ENCODE results near the gene PDCD2L. TPM values are rescaled to one million over a fixed set of nuclear protein-coding genes. Genes with fewer than 3 reads are reported as not detected.

Gene PDCD2L
- total and polyA plus RNA-seq, 9 of the 15 experiments (the other 6 are each of a cell fraction or from before 2014, with no cell fraction given): 12.1 to 68.5 (median 56.3) TPM

- H3K4me1 ChIP-seq (replicated peaks in 1 of 2; ENCODE audit: control insufficient read depth in 2 of 2, insufficient read depth in 2 of 2, low read length in 2 of 2): no peaks in the 10 kb centered on the region; a peak in 1 of 5 replicates
- in situ Hi-C loops (cut with MboI): no loop called here
- H3K27me3 ChIP-seq (ENCODE audit: control insufficient read depth in 2 of 2, insufficient read depth in 2 of 2, low read length in 2 of 2): no peaks in the 10 kb centered on the region
- no peak overlapping the region for H2AFZ ChIP-seq (ENCODE audit: low read depth, low read length)
- FAIRE-seq: no peak
- no peak overlapping the region for H3K27ac ChIP-seq (ENCODE audit: extremely low read depth, low read depth, low read length)
- ChIA-PET CTCF (ENCODE audit: low intra/inter-chr PET ratio) (no interaction called here), POLR2A (interaction anchor here (0.6 to 0.8 kb wide), 3 partner anchors 12 to 247 kb away, joined by 3 read pairs; no protein-coding TSS in a partner anchor)
- no peaks in the 10 kb centered on the region for H4K20me1 ChIP-seq (replicated peaks; ENCODE audit: control insufficient read depth, insufficient read depth, low read length)
- no peak for TF ChIP-seq RCOR1 (IDR thresholded peaks at IDR 0.05; ENCODE audit: borderline replicate concordance in 1 of 2, low read depth in 2 of 2, low read length in 2 of 2)
- TF ChIP-seq C11orf30 (IDR thresholded peaks at IDR 0.05; ENCODE audit: low read depth): no peak
- peak; percentile 42; the same call in 1 of the 2 replicates for TF ChIP-seq POLR2G (IDR thresholded peaks at IDR 0.05; ENCODE audit: low read depth, low read length)
- TF ChIP-seq RBFOX2 (IDR thresholded peaks at IDR 0.05; ENCODE audit: low read depth, low read length): peak; percentile 50
- no peaks in the 10 kb centered on the region; the same call in 1 of the 2 replicates for H3K9me3 ChIP-seq (replicated peaks; ENCODE audit: control insufficient read depth, insufficient read depth, low read depth, low read length)
- ATAC-seq: no peak
- intact Hi-C loops (cut with micrococcal nuclease): no loop called here
- DNase-seq (ENCODE audit: extremely low read depth in 1 of 4, low spot score in 3 of 4): no peak
- H3K9ac ChIP-seq (ENCODE audit: insufficient read depth in 1 of 2, low read depth in 2 of 2, low read length in 2 of 2): no peak overlapping the region; a peak in 1 of 4 replicates
- H3K4me3 ChIP-seq: no peak overlapping the region
- H3K36me3 ChIP-seq (ENCODE audit: control insufficient read depth, insufficient read depth, low read length): peaks cover 92% of the 10 kb centered on the region
- H3K4me2 ChIP-seq (ENCODE audit: insufficient read depth, low read length): no peak overlapping the region
- peaks cover 8% of the 10 kb centered on the region; the same call in 2 of the 3 replicates for H3K79me2 ChIP-seq (ENCODE audit: control insufficient read depth, insufficient read depth, low read length)
- H3K9me1 ChIP-seq (ENCODE audit: control insufficient read depth, insufficient read depth, low read length): no peaks in the 10 kb centered on the region
- no TSS peak for BruUV-seq (replicated peaks)
- 95% methylated on average over 14 of the region's 14 CpGs for WGBS (ENCODE audit: insufficient coverage, low coverage, missing lambda C conversion rate)
Observed at GRCh38 chr19:34381399-34382251, 22.6 kb upstream of the PDCD2L start.

All from K562 (cell line).